Measurements from ENCODE around the gene RBMS1.

The RBMS1 gene

GRCh38 chr2:160352500-160352899 is 141.1 kb downstream of the RBMS1 start:
- no peaks in the 10 kb centered on the region for H4K20me1 ChIP-seq (ENCODE audit: insufficient read depth, low read length)
- no peaks in the 10 kb centered on the region for H3K36me3 ChIP-seq (replicated peaks; ENCODE audit: insufficient read depth, low read length)
- H3K4me1 ChIP-seq (ENCODE audit: low read length), result peaks cover 37% of the 10 kb centered on the region
- TF ChIP-seq CTCF (IDR thresholded peaks at IDR 0.05; ENCODE audit: low read length) (no peak), EZH2 (optimal IDR thresholded peaks at IDR 0.05; ENCODE audit: low read depth, low read length) (no peak), EZH2phosphoT487 (IDR thresholded peaks at IDR 0.05; ENCODE audit: low read length) (no peak)
- no peaks in the 10 kb centered on the region for H3K9me2 ChIP-seq (replicated peaks; ENCODE audit: insufficient read depth, low read length)
- no peaks in the 10 kb centered on the region for H3K27me3 ChIP-seq (replicated peaks; ENCODE audit: insufficient read depth, low read length)
- H3K9ac ChIP-seq (ENCODE audit: low read length), result no peak overlapping the region
- H3K79me2 ChIP-seq (ENCODE audit: low read length), result peaks cover 21% of the 10 kb centered on the region
- DNase-seq, result no peak
- H3K27ac ChIP-seq (ENCODE audit: low read length), result no peak overlapping the region
- no peaks in the 10 kb centered on the region for H3F3A ChIP-seq (ENCODE audit: insufficient read depth, low read length)
- no peak overlapping the region for H3K4me3 ChIP-seq (ENCODE audit: low read length)
- no peaks in the 10 kb centered on the region for H3K9me3 ChIP-seq (replicated peaks; ENCODE audit: insufficient read depth, low read length)
- no peak overlapping the region for H3K4me2 ChIP-seq (ENCODE audit: low read depth, low read length)
- H2AFZ ChIP-seq (ENCODE audit: low read length), result no peak overlapping the region

GRCh38 chr2:160351956-160352355 is 141.7 kb downstream of the RBMS1 start:
- Histone ChIP-seq H3K9ac (ENCODE audit: low read length) (no peak overlapping the region), H3K4me3 (ENCODE audit: low read length) (no peak overlapping the region), H3K4me2 (ENCODE audit: low read depth, low read length) (no peak overlapping the region), H3K9me3 (replicated peaks; ENCODE audit: insufficient read depth, low read length) (no peaks in the 10 kb centered on the region), H3K4me1 (ENCODE audit: low read length) (peaks cover 40% of the 10 kb centered on the region), H3K27me3 (replicated peaks; ENCODE audit: insufficient read depth, low read length) (0 out of 2 replicates have a peak, but pooled peaks cover 1% of the 10 kb centered on the region), H3K27ac (ENCODE audit: low read length) (no peak overlapping the region), H3K9me2 (replicated peaks; ENCODE audit: insufficient read depth, low read length) (no peaks in the 10 kb centered on the region), H3K79me2 (ENCODE audit: low read length) (peaks cover 22% of the 10 kb centered on the region), H4K20me1 (ENCODE audit: insufficient read depth, low read length) (no peaks in the 10 kb centered on the region), H3F3A (ENCODE audit: insufficient read depth, low read length) (no peaks in the 10 kb centered on the region), H3K36me3 (replicated peaks; ENCODE audit: insufficient read depth, low read length) (no peaks in the 10 kb centered on the region), H2AFZ (ENCODE audit: low read length) (no peak overlapping the region)
- TF ChIP-seq EZH2phosphoT487 (IDR thresholded peaks at IDR 0.05; ENCODE audit: low read length) (no peak), CTCF (IDR thresholded peaks at IDR 0.05; ENCODE audit: low read length) (no peak), EZH2 (optimal IDR thresholded peaks at IDR 0.05; ENCODE audit: low read depth, low read length) (no peak)
- no peak for DNase-seq

- no peaks in the 10 kb centered on the region for H3K9me3 ChIP-seq (replicated peaks; ENCODE audit: insufficient read depth, low read length)
- no peaks in the 10 kb centered on the region for H3K36me3 ChIP-seq (replicated peaks; ENCODE audit: insufficient read depth, low read length)
- 0 out of 2 replicates have a peak, but pooled peaks cover 7% of the 10 kb centered on the region for H3K27me3 ChIP-seq (replicated peaks; ENCODE audit: insufficient read depth, low read length)
- peaks cover 19% of the 10 kb centered on the region for H3F3A ChIP-seq (ENCODE audit: insufficient read depth, low read length)
- TF ChIP-seq EZH2 (optimal IDR thresholded peaks at IDR 0.05; ENCODE audit: low read depth, low read length) (no peak), EZH2phosphoT487 (IDR thresholded peaks at IDR 0.05; ENCODE audit: low read length) (no peak), CTCF (IDR thresholded peaks at IDR 0.05; ENCODE audit: low read length) (no peak)
- H3K4me3 ChIP-seq (ENCODE audit: low read length), result no peak overlapping the region
- no peaks in the 10 kb centered on the region for H4K20me1 ChIP-seq (ENCODE audit: insufficient read depth, low read length)
- H3K9me2 ChIP-seq (replicated peaks; ENCODE audit: insufficient read depth, low read length), result no peaks in the 10 kb centered on the region
- H3K27ac ChIP-seq (ENCODE audit: low read length), result no peak overlapping the region
- no peak for DNase-seq
- no peak overlapping the region for H2AFZ ChIP-seq (ENCODE audit: low read length)
- peaks cover 15% of the 10 kb centered on the region; the same call in 1 of the 2 replicates for H3K79me2 ChIP-seq (ENCODE audit: low read length)
- peaks cover 37% of the 10 kb centered on the region for H3K4me1 ChIP-seq (ENCODE audit: low read length)
- no peak overlapping the region for H3K9ac ChIP-seq (ENCODE audit: low read length)
- no peak overlapping the region for H3K4me2 ChIP-seq (ENCODE audit: low read depth, low read length)
Measured at GRCh38 chr2:160349306-160349705, 144.3 kb downstream of the RBMS1 start.

Data from MM.1S (cell line).